NB4 (cell line): ENCODE data around the gene SRSF3.

Experiments used
- CTCF ChIP-seq: IDR thresholded peaks from one replicate; pipeline ENCODE4 v1.5.1; 2012; ENCODE audit warnings: low read depth, low read length
- MAX ChIP-seq: IDR thresholded peaks from 2 replicates; pipeline ENCODE4 v1.6.1; 2011; ENCODE audit warnings: low read depth, low read length

- TF ChIP-seq CTCF: no peak
- TF ChIP-seq MAX: no peak
These were observed 37.9 kb upstream of the SRSF3 start for GRCh38 chr6:36556281-36556680.
